HG03097 (cell line): Measurements from ENCODE around the gene KRT17.
"Not testable (repeated sequence)": the region's sequence is repeated elsewhere in the genome, so short reads cannot be mapped to it uniquely, and the experiment has no call there.

ENCODE experiments used
- ATAC-seq: cut with Tn5 transposase; IDR thresholded peaks from one replicate; pipeline ENCODE4 v1.9.1; 2021; ENCODE audit not compliant: unreplicated experiment, low FRiP score

The KRT17 gene

GRCh38 chr17:41636652-41637051, 12.3 kb upstream of the KRT17 start:
- ATAC-seq, result no peak

- ATAC-seq, result no peak
Measured at GRCh38 chr17:41635121-41636097, 11.0 kb upstream of the KRT17 start.

- ATAC-seq, result no peak
Measured at GRCh38 chr17:41634639-41635038, 10.3 kb upstream of the KRT17 start.

GRCh38 chr17:41633556-41634199, 9.3 kb upstream of the KRT17 start:
- no peak for ATAC-seq

- ATAC-seq, result no peak
Measured at GRCh38 chr17:41632482-41633105, 8.2 kb upstream of the KRT17 start.

- no peak for ATAC-seq
Measured at GRCh38 chr17:41631898-41632285, 7.5 kb upstream of the KRT17 start.

- ATAC-seq, result no peak
Measured at GRCh38 chr17:41631025-41631897, 6.9 kb upstream of the KRT17 start.

GRCh38 chr17:41629826-41630670, 5.7 kb upstream of the KRT17 start:
- ATAC-seq, result no peak

- no peak for ATAC-seq
Measured at GRCh38 chr17:41629316-41629715, 4.9 kb upstream of the KRT17 start.

- ATAC-seq, result not testable (repeated sequence)
Measured at GRCh38 chr17:41628621-41629255, 4.4 kb upstream of the KRT17 start.

- ATAC-seq, result not testable (repeated sequence)
Measured at GRCh38 chr17:41628073-41628370, 3.6 kb upstream of the KRT17 start.

GRCh38 chr17:41627316-41628072, 3.1 kb upstream of the KRT17 start:
- no peak for ATAC-seq

GRCh38 chr17:41626914-41627295, 2.5 kb upstream of the KRT17 start:
- ATAC-seq, result not testable (repeated sequence)

- not testable (repeated sequence) for ATAC-seq
Measured at GRCh38 chr17:41626028-41626913, 1.9 kb upstream of the KRT17 start.

GRCh38 chr17:41625602-41626001, 1.2 kb upstream of the KRT17 start:
- ATAC-seq, result no peak

GRCh38 chr17:41623184-41623861, 1.1 kb downstream of the KRT17 start:
- not testable (repeated sequence) for ATAC-seq
